ENCODE measurements around the gene OLFM2.
"Not testable (repeated sequence)": the region's sequence is repeated elsewhere in the genome, so short reads cannot be mapped to it uniquely, and the experiment has no call there.

The OLFM2 gene

GRCh38 chr19:9860407-9860806 is 75.9 kb downstream of the OLFM2 start:
- no peak for DNase-seq

GRCh38 chr19:9858766-9859165 is 77.5 kb downstream of the OLFM2 start:
- no peak for DNase-seq

DNA sequence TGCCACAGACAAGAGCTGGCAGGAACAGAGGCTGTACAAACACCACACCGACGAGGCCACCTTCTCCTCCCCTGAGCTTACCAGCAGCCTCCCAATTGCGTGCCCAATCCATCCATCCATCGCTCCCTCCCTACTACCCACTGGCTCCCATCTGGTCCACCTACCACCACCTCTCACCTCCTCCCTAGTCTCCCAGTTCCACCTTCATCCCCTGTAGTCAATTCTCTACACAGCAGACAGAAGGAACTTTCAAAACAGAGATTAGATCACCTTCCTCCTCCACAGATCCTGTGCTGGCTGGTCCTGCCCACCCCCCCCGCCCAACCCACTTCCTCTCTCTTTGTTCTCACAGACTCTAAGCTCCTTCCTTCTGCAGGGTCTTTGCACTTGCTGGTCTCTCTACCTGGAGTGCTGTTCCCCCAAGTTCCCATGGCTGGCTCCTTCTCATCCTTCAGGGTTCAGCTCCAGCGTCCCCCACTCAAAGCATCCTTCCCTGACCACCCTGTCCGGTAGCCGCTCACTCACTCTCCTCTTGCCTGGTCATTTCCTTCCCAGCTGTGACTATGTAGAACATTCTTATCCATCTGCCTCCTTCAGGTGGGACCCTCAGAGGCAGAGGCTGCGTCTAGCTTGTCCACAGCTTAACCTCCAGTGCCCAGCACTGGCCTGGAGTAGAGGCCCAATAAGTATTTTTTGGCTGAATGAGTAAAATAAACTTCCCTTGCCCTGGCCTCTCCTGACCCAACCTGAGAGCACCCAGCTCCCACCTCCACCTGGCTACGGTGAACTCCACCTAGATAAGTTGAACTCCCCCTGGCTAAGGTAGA is 78.2 kb downstream of the OLFM2 start:
- no peak for DNase-seq

- no peak for DNase-seq
Measured at GRCh38 chr19:9857076-9857721, 79.1 kb downstream of the OLFM2 start.

- DNase-seq, result no peak
Measured at GRCh38 chr19:9856609-9857008, 79.7 kb downstream of the OLFM2 start.

DNA sequence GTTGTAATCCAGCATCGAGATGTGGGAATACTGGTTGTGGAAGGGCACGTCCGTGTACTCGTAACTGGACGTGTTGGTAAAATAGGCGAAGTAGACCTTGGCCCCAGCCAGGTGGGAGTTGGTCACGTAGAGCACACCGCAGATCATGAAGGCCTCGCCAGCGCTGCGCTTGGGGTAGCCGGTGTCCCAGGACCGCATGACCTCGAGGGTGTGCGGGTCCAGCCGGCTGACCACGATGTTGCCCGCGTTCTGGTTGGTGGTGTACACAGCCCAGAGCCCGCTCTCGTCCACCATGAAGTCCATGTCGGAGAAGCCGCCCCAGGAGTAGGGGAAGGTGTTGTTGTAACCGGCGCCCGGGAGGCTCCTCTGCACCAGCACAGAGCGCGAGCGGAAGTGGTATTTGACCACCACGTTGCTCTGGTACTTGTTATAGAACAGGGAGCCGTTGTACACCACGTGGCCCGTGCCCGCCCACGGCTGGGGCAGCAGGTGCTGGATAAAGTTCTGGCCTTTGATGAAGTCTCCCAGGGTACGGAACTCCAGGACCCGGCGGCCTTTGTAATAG is 82.0 kb downstream of the OLFM2 start:
- DNase-seq, result no peak

DNA sequence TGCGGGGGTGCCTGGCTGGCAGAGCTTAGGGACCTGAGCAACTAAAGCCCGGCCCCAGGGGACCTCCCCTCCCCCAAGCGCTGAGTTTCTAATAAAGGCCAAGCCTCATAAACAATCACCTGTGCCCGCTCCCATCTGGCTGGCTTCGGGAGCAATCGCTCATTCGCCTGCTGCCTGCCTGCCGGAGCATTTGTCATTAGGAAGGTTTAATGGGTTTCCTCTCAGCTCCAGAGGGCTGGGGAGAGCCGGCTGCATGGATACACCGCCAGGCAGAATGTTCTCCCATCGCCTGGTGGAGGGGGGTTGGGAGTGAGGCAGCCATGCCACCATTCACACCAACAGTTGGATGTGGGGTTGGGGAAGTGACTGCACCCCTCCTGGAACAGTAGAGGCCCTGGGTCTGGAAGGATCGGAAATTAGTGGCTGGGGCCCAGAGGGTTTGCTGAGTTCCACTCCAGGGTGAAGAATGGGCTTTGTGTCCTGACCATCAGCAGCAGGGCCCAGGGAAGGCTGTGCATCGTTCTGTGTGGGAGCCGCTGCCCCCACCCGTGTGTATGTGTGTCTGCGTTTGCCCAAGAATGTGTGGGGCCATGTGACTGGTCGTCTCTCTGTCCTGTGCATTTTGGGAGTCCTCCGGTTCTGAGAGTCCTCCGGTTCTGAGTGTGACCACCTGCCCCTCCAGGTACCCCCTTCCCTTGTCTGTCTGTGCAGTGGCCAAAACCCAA is 85.9 kb downstream of the OLFM2 start:
- peak; percentile 23 for DNase-seq

GRCh38 chr19:9849791-9850190 is 86.5 kb downstream of the OLFM2 start:
- no peak for DNase-seq

DNA sequence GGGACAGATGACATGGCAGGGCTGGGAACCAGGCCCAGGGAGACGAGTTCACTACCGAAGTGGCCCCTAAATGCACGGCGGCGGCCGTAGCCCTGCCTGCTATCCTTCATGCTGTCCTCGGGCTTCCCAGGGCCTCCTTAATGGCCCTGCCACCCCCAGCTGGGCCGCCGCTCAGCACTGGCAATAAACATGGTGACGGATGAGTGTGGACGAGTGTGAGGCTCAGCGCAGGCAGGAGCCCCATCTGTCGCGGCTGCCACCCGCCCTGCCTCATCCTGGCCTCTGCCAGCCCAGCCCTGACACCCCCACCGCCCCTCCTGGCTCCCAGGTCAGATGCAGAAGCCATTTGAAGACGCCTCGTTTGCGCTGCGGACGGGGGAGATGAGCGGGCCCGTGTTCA is 87.6 kb downstream of the OLFM2 start:
- DNase-seq, result peak; percentile 15

- peak; percentile 25 for DNase-seq
Measured at GRCh38 chr19:9848060-9848459, 88.3 kb downstream of the OLFM2 start.

DNA sequence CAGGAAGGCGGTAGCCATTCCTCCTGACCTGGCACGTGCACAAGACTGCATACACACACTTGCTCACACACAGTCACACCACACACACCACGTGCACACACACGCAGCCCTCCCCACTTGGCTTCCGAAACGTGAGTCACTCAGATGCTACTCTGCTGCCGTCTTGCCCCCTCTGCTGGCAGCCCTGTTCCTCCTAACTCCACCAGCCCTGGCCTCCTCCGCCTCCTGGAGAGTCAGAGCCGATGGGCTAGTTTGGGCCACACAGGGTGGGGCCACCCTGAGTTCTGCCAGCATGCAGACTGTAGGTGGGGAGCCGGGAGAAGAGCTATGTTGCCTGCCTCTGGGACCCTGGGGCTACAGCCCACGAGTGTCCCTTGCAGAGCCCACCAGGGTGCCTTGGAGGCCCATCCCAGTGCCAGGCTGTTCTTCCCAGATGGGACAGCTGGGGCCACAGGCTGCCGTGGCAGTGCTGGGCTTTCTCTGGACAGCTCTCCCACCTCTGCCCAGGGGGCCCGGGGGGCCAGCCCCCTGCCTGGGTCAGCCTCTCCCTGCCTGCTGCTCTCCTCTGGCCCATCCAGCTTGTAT is 89.1 kb downstream of the OLFM2 start:
- no peak for DNase-seq

DNA sequence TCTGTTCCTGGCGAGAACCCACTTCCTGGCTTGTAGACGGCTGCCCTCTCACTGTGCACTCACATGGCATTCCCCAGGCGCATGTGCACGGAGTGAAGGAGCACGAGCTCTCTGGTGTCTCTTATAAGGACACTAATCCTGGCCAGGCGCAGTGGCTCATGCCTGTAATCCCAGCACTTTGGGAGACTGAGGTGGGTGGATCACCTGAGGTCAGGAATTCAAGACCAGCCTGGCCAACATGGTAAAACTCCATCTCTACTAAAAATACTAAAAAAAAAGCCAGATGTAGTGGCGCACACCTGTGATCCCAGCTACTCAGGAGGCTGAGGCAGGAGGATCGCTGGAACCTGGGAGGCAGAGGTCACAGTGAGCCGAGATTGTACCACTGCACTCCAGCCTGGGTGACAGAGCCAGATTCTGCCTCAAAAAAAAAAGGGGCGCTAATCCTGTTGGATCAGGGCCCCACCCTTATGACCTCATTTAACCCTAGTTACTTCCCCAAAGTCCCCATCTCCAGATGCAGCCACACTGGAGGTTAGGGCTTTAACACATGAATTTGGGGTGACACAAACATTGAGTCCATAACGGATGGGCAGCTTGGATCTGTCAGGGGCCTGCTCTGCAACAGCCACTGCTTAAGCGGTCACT is 92.6 kb downstream of the OLFM2 start:
- not testable (repeated sequence) for DNase-seq

DNA sequence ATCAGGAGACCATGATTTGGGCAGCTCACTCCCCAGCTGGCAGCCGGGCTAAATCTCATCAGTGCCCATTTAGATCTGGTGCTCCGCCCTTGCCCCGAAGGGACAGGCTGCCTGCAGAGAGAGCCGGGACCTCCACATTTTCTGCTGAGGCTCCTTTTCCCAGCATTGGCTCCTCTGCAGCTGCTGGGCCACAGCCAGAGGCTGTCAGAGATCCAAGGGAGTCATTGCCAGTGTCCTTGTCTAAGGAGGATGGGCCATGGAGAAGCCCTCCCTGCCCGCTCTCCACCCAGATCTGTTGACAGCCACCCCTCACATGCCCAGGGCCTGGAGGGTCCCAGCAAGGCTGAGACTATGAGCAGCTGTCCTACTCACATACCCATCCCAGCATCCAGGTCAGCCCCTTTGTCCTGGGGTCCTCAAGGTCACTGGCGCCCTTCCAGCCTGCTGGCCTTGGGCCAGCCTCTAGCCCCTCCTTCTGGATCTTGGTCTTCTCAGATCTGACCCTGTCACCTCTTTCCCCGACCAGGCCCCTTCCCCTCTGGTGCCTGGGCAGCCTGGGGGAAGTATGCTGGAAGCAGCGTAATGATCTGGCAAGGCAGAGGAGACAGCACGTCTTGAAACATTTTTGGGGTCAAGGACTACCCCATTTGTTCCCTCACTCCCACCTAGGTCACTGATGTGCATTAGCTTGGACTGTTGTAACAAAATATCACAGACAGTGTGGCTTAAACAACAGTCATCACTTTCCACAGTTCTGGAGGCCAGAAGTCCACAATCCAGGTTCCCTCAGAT is 93.3 kb downstream of the OLFM2 start:
- no peak for DNase-seq

DNA sequence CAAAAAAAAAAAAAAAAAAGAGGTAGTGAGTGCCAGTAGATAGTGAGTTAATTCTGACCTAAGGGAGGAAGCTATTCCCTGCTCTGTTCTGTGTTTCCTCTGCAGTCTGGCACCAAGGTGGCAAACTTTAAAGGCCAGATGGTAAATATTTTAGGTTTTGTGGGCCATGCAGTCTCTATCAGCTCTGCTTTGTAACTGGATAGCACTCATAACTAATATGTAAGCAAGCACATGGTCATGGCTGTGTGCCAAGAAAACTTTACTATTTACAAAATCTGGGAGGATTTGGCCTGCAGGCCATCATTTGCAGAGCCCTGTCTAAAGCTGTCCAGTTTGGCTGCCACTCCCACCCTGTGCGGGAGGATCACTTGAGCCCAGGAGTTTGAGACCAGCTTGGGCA is 96.9 kb downstream of the OLFM2 start:
- no peak for DNase-seq

GRCh38 chr19:9838324-9838723 is 98.0 kb downstream of the OLFM2 start:
- DNase-seq, result no peak

DNA sequence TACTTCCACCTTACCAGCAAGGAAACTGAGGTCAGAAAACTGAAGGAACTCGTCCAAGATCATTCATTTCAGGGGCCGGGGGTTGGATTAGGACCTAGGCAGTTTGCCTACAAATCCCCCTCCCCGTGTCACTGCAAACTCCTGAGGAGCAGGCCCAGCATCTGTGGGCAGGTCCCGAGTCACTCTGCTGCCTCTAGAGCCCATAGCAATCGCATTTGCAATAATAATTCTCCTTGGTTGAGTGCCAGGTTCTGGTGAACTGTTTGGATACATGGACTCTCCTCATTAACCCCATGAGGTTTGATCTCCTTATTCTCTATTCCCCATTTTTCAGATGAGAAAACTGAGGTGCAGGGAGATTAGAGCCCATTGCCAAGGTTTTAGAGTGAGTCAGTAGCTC is 100.3 kb downstream of the OLFM2 start:
- DNase-seq, result no peak

DNA sequence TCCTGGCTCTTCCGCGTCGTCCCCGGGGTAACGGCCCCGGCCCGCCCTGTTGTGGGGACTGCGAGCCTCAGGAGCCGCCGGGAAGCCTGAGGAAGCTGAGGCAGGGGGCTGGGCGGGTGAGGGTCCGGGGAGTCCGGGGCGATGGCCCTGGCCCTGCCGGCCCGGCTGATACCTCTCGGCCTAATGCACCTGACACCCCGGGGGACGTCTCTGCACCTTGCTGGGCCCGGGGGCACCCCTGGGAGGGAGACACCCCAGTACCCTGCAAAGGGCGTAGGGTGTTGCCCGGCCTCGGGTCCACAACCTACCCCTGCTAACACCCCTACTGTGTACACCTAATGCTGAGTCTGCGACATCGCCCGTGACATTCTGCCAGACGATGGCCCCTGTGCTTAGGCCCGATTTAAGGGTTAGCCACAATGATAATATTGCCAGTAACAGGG is 100.8 kb downstream of the OLFM2 start:
- DNase-seq, result no peak

DNA sequence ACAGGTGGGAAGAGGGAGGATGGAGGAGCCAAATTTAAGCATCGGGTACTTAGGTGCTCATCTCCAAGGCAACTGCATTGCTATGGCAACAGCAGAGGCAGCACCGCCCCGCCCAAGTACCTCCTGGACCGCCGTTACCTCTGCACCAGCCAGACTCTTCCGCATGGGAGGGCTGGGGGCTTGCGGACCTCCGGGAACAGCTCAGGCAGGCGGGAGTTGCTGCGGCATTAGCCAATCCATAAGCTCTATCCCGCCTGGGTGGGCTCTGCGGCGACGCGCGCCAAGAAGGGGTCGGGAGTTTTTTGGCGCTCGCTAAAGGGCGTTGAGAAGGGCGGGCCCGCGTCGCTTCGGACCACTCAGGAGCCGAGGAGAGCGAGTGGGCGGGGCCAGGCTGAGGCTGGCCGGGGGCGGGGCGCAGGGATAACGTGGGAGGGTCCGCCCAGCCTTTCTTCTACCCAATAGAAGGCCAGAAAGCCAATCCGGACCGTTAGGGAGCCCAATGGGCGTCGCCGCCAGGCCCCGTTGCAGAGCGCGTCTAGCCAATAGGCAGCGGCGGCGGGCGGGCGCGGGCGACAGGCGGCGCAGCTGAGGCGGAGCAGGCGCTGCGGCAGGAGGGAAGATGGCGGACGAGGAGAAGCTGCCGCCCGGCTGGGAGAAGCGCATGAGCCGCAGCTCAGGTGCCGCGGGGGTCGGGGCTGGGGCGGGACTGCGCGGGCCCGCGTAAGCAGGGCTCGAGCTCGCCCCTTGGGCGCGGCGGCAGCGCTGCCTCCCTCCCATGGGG is 101.4 kb downstream of the OLFM2 start, which contains the start of gene PIN1:
TSS of gene PIN1 (plus strand) at position 593 of the 781 bp plus-strand sequence. CDS start at position 620, 27 bp downstream.
- peak; percentile 99 for DNase-seq

- no peak for DNase-seq
Measured at GRCh38 chr19:9834307-9834725, 102.0 kb downstream of the OLFM2 start.

- no peak for DNase-seq
Measured at GRCh38 chr19:9828551-9829063, 107.7 kb downstream of the OLFM2 start.
